OCI-LY3 (cell line): ENCODE results near the gene MAP4K5.

Experiments used
- H2AFZ ChIP-seq: fragments of 200-600, 300-600 bp; shearing (Covaris generic); 2 replicates; pipeline ENCODE4 v1.6.0; 2014; ENCODE audit warnings: antibody characterized with exemption, low read depth, low read length
- H3K27ac ChIP-seq: fragments of 200-600, 300-600 bp; sonication (generic); 2 replicates; pipeline ENCODE4 v1.5.1; 2014; ENCODE audit warnings: mild to moderate bottlenecking, low read length, moderate library complexity, mixed read lengths
- H3K27me3 ChIP-seq: fragments of 200-600, 300-600 bp; sonication (generic); 2 replicates; pipeline ENCODE4 v1.6.1; 2014; ENCODE audit warnings: low read depth, low read length, mixed read lengths
- H3K36me3 ChIP-seq: fragments of 200-600, 300-600 bp; sonication (generic); replicated peaks from 2 replicates; pipeline ENCODE3; 2014; ENCODE audit warnings: low read depth, low read length, mixed read lengths
- H3K4me1 ChIP-seq: fragments of 300-600, 200-600 bp; sonication (generic); 2 replicates; pipeline ENCODE4 v1.6.1; 2014; ENCODE audit warnings: low read length, mixed read lengths
- H3K4me2 ChIP-seq: fragments of 200-600, 300-600 bp; sonication (generic); 2 replicates; pipeline ENCODE4 v1.6.1; 2014; ENCODE audit warnings: low read length, mixed read lengths
- H3K4me3 ChIP-seq: fragments of 300-600, 200-600 bp; sonication (generic); 2 replicates; pipeline ENCODE4 v1.5.1; 2014; ENCODE audit warnings: antibody characterized with exemption, mild to moderate bottlenecking, low read length, moderate library complexity
- H3K79me2 ChIP-seq: fragments of 300-600, 200-600 bp; shearing (Covaris generic); 2 replicates; pipeline ENCODE4 v1.6.1; 2014; ENCODE audit warnings: mild to moderate bottlenecking, low read length, mixed read lengths
- H3K9ac ChIP-seq: fragments of 300-600, 200-600 bp; shearing (Covaris generic); 2 replicates; pipeline ENCODE4 v1.6.0; 2014; ENCODE audit warnings: mild to moderate bottlenecking, low read length, moderate library complexity
- H3K9me3 ChIP-seq: fragments of 200-600, 300-600 bp; shearing (Covaris generic); 2 replicates; pipeline ENCODE4 v1.6.1; 2014; ENCODE audit warnings: low read length, mixed read lengths; ENCODE audit not compliant: insufficient read depth
- H4K20me1 ChIP-seq: fragments of 200-600, 300-600 bp; sonication (generic); 2 replicates; pipeline ENCODE4 v1.6.1; 2016; ENCODE audit warnings: low read length, mixed read lengths; ENCODE audit not compliant: insufficient read depth
- CTCF ChIP-seq: fragments of 200-600, 300-600 bp; sonication (generic); IDR thresholded peaks from 2 replicates; pipeline ENCODE4 v1.5.1; 2014; ENCODE audit warnings: antibody characterized with exemption, low read length, low read depth
- EZH2phosphoT487 ChIP-seq: fragments of 200-600 bp; shearing (Covaris generic); IDR thresholded peaks from 2 replicates; pipeline ENCODE4 v1.6.1; 2018; ENCODE audit warnings: antibody characterized with exemption, mixed run types, low read depth

Gene MAP4K5

GRCh38 chr14:50477760-50478159 lies 54.6 kb downstream of the MAP4K5 start:
- Histone ChIP-seq H3K27ac (no peak overlapping the region), H3K36me3 (peaks cover 63% of the 10 kb centered on the region)

GRCh38 chr14:50476134-50476533 lies 56.2 kb downstream of the MAP4K5 start:
- no peak overlapping the region for H2AFZ ChIP-seq
- no peaks in the 10 kb centered on the region for H3K4me1 ChIP-seq
- peaks cover 68% of the 10 kb centered on the region for H3K36me3 ChIP-seq

More at GRCh38 chr14:50477760-50478159, 54.6 kb downstream of the MAP4K5 start:
- Histone ChIP-seq H3K4me3 (no peak overlapping the region), H3K9me3 (peaks cover 17% of the 10 kb centered on the region; the same call in 1 of the 2 replicates), H3K9ac (no peak overlapping the region), H2AFZ (no peak overlapping the region), H4K20me1 (no peaks in the 10 kb centered on the region), H3K79me2 (no peaks in the 10 kb centered on the region), H3K4me1 (no peaks in the 10 kb centered on the region), H3K27me3 (no peaks in the 10 kb centered on the region), H3K4me2 (no peak overlapping the region)
- TF ChIP-seq CTCF (no peak), EZH2phosphoT487 (no peak)

GRCh38 chr14:50475460-50475859 lies 56.9 kb downstream of the MAP4K5 start:
- Histone ChIP-seq H3K27me3 (no peaks in the 10 kb centered on the region), H3K79me2 (no peaks in the 10 kb centered on the region), H3K4me1 (no peaks in the 10 kb centered on the region), H3K4me2 (no peak overlapping the region), H3K9ac (no peak overlapping the region), H3K36me3 (peaks cover 70% of the 10 kb centered on the region), H2AFZ (no peak overlapping the region), H3K4me3 (no peak overlapping the region), H4K20me1 (no peaks in the 10 kb centered on the region), H3K27ac (no peak overlapping the region), H3K9me3 (peaks cover 36% of the 10 kb centered on the region; the same call in 1 of the 2 replicates)
- TF ChIP-seq CTCF (no peak), EZH2phosphoT487 (no peak)

More at GRCh38 chr14:50476134-50476533, 56.2 kb downstream of the MAP4K5 start:
- TF ChIP-seq CTCF, result no peak
- TF ChIP-seq EZH2phosphoT487, result no peak
- Histone ChIP-seq H4K20me1 (no peaks in the 10 kb centered on the region), H3K27ac (no peak overlapping the region), H3K9ac (no peak overlapping the region), H3K4me3 (no peak overlapping the region), H3K27me3 (no peaks in the 10 kb centered on the region), H3K9me3 (peaks cover 29% of the 10 kb centered on the region; the same call in 1 of the 2 replicates), H3K79me2 (no peaks in the 10 kb centered on the region), H3K4me2 (no peak overlapping the region)

- no peak overlapping the region for H3K4me2 ChIP-seq
- H3K4me1 ChIP-seq, result no peaks in the 10 kb centered on the region
- no peak for TF ChIP-seq EZH2phosphoT487
- TF ChIP-seq CTCF, result no peak
- no peak overlapping the region for H3K9ac ChIP-seq
- no peak overlapping the region for H2AFZ ChIP-seq
- H3K79me2 ChIP-seq, result no peaks in the 10 kb centered on the region
- peaks cover 86% of the 10 kb centered on the region for H3K36me3 ChIP-seq
- no peaks in the 10 kb centered on the region for H4K20me1 ChIP-seq
- peaks cover 52% of the 10 kb centered on the region; the same call in 1 of the 2 replicates for H3K9me3 ChIP-seq
- H3K4me3 ChIP-seq, result no peak overlapping the region
- H3K27ac ChIP-seq, result no peak overlapping the region
- H3K27me3 ChIP-seq, result no peaks in the 10 kb centered on the region
Measured at GRCh38 chr14:50471838-50472465, 60.4 kb downstream of the MAP4K5 start.
